ENCODE data around the gene HOXD11.

Gene HOXD11

GRCh38 chr2:176105078-176105729 lies 1.9 kb upstream of the HOXD11 start:
- DNase-seq (ENCODE audit: low read depth in 3 of 3, low spot score in 1 of 3): no peak

- no peak for DNase-seq (ENCODE audit: low read depth in 3 of 3, low spot score in 1 of 3)
Measured at GRCh38 chr2:176105730-176106580, 1.1 kb upstream of the HOXD11 start.

- no peak for DNase-seq (ENCODE audit: low read depth in 3 of 3, low spot score in 1 of 3)
Measured at GRCh38 chr2:176107731-176108181, 676 bp downstream of the HOXD11 start.

GRCh38 chr2:176109192-176109901 lies 2.3 kb downstream of the HOXD11 start:
- no peak for DNase-seq (ENCODE audit: low read depth in 3 of 3, low spot score in 1 of 3)

GRCh38 chr2:176109946-176110345 lies 2.9 kb downstream of the HOXD11 start:
- no peak for DNase-seq (ENCODE audit: low read depth in 3 of 3, low spot score in 1 of 3)

- DNase-seq (ENCODE audit: low read depth in 3 of 3, low spot score in 1 of 3): no peak
Measured at GRCh38 chr2:176110415-176111308, 3.6 kb downstream of the HOXD11 start.

- DNase-seq (ENCODE audit: low read depth in 3 of 3, low spot score in 1 of 3): no peak
Measured at GRCh38 chr2:176111309-176111663, 4.2 kb downstream of the HOXD11 start.

GRCh38 chr2:176111846-176112374 lies 4.8 kb downstream of the HOXD11 start:
- no peak for DNase-seq (ENCODE audit: low read depth in 3 of 3, low spot score in 1 of 3)

- DNase-seq (ENCODE audit: low read depth in 3 of 3, low spot score in 1 of 3): no peak
Measured at GRCh38 chr2:176112375-176113302, 5.6 kb downstream of the HOXD11 start.

GRCh38 chr2:176114120-176114929 lies 7.2 kb downstream of the HOXD11 start:
- no peak for DNase-seq (ENCODE audit: low read depth in 3 of 3, low spot score in 1 of 3)

- DNase-seq (ENCODE audit: low read depth in 3 of 3, low spot score in 1 of 3): no peak
Measured at GRCh38 chr2:176114930-176115625, 8.0 kb downstream of the HOXD11 start.

- no peak for DNase-seq (ENCODE audit: low read depth in 3 of 3, low spot score in 1 of 3)
Measured at GRCh38 chr2:176115883-176116813, 9.1 kb downstream of the HOXD11 start, which contains the start of gene HOXD10. Gene HOXD10 (plus strand): TSS chr2:176116778. CDS start chr2:176116834, 56 bp downstream.

GRCh38 chr2:176117162-176117822 lies 10.2 kb downstream of the HOXD11 start:
- DNase-seq (ENCODE audit: low read depth in 3 of 3, low spot score in 1 of 3): no peak

GRCh38 chr2:176117823-176118371 lies 10.8 kb downstream of the HOXD11 start:
- no peak for DNase-seq (ENCODE audit: low read depth in 3 of 3, low spot score in 1 of 3)

- no peak for DNase-seq (ENCODE audit: low read depth in 3 of 3, low spot score in 1 of 3)
Measured at GRCh38 chr2:176118601-176119339, 11.7 kb downstream of the HOXD11 start.
